DMS53 treated with DMSO at 0.1 percent for 48 hours (cell line): ENCODE data around the gene VRK1.

Experiments
- DNase-seq: peaks from one replicate; lab custom pipeline; 2025; ENCODE audit not compliant: unreplicated experiment; lab: John Stamatoyannopoulos, UW

Gene VRK1

DNA sequence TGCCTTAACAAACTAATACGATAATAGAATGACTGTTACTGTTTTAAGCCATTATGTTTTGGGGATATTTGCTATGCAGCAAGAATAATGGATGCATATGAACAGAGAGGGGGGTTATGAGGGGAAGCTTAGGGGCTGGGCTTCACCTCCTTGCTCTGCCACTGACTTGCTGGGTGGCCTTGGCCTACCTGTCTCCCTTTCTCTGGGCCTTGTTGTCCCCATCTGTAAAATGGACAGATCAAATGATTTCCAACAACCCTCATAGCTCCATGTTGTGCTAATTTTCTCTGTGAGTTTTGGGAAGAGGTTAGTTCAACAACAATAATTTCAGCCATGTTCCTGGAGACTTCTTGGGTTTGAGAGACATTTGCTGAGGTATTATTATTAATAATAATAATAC lies 119.6 kb downstream of the VRK1 start:
- DNase-seq: no peak

DNA sequence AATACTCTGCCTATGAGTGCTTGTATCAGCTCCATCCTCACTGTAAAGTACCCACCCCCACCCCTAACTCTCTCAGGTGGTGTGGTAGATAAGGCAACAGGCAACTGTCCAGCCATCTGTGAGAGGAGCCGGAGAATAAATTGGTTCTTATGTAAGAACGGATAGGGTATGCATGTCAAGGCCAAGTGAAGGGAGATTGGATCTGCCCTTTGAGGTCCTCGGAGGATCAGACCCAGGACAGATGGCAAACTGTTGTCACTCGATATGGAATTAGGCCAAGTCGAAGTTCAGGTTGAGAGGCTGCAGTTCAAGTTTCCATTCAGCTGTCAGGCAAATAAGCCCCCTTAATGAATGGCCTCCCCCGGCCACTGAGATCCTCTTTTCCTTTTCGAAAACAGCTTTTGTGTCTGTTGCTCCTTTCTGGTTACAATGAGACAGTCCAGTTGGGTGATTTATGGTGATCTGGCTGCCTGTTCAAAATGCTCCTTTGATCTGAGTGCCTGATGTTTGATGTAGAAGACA lies 120.3 kb downstream of the VRK1 start:
- no peak for DNase-seq

DNA sequence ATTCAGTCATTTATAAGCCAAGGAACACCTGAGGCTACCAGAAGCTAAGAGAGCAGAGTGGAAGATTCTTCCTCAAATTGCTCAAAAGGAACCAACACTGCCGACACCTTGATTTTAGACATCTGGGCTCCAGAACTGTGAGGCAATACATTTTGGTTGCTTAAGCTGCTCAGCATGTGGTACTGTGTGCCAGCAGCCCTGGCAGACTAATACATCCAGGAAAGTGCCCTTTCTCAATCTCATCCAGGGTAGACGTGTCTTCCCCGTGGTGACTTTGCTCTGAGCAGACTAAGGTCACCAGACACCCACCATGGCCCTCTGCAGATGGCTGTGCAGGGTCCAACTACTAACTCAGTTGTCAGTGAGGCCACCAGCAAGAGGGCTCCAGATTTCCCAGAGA lies 122.8 kb downstream of the VRK1 start:
- no peak for DNase-seq

- DNase-seq: no peak
Measured at GRCh38 chr14:96920820-96921219, 123.6 kb downstream of the VRK1 start.

GRCh38 chr14:96922986-96923385 lies 125.8 kb downstream of the VRK1 start:
- DNase-seq: no peak

GRCh38 chr14:96925422-96925821 lies 128.2 kb downstream of the VRK1 start:
- no peak for DNase-seq

DNA sequence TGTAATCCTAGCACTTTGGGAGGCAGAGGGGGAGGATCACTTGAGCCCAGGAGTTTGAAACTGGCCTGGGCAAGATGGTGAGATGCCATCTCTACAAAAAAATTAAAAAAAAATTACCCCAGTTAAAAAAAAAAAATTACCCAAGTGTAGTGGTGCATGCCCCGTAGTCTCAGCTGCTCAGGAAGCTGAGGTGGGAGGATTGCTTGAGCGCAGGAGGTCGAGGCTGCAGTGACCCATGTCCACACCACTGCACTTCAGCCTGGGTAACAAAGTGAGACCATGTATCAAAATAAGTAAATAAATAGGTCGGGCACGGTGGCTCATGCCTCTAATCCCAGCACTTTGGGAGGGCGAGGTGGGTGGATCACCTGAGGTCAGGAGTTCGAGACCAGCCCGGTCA lies 128.8 kb downstream of the VRK1 start:
- DNase-seq: no peak

DNA sequence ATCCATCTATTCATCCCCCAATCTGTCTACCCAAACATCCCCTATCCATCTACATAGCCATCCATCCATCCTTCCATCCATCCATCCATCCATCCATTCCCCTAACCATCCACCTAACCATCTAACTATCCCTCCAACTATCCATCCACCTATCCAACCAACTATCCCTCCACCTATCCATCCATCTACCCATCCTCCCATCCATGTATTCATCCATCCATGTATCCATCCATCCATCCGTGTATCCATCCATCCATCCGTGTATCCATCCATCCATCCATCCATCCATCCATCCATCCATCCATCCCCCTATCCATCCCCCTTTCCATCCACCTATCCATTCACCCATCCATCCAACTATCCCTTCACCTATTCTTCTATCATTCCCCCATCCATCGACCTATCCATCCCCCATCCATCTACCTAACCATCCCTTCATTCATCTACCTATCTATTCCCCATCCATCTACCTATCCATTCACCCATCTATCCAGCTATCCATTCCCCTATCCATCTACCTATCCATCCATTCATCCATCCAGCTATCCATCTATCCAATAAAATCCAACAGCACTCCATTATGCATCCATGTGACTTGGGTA lies 131.7 kb downstream of the VRK1 start:
- DNase-seq: no peak

GRCh38 chr14:96929950-96930349 lies 132.8 kb downstream of the VRK1 start:
- no peak for DNase-seq

DNA sequence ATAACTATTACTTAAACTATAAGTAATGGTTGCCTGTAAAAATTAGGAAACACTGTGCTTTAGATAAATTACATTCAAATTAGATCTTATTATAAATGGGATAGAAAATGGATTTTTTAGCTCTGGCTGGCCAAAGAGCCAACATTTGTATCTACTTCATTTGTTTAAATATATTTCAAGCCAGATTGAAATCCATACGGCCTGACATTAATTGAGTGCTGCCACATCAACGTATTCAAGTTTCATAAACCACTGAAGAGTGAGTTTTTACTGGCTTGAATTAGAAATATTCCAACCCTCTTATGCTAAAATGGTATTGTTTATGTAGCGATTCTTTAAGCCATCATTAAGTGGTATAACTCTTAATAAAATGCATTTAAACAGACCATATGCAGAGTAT lies 133.3 kb downstream of the VRK1 start:
- DNase-seq: no peak
